HT1080 (cell line): ENCODE measurements around the gene NOC2L. TPM values are rescaled to one million over a fixed set of nuclear protein-coding genes. Genes with fewer than 3 reads are reported as not detected.
"Not testable (repeated sequence)": the region's sequence is repeated elsewhere in the genome, so short reads cannot be mapped to it uniquely, and the experiment has no call there.

Experiments used
- DNase-seq: peaks from one replicate; pipeline ENCODE4 v3.0.0-alpha.2; 2015; ENCODE audit warnings: low read depth
- total RNA-seq: library from RNA; depleted of rRNA; stranded (reverse); fragments of >200 nt; shearing (Covaris generic); gene quantifications from 2 replicates; pipeline ENCODE4 v1.2.3, GENCODE V29; 2014

Gene NOC2L
- total RNA-seq, 1 experiment from 2014 or later = 312 TPM

DNA sequence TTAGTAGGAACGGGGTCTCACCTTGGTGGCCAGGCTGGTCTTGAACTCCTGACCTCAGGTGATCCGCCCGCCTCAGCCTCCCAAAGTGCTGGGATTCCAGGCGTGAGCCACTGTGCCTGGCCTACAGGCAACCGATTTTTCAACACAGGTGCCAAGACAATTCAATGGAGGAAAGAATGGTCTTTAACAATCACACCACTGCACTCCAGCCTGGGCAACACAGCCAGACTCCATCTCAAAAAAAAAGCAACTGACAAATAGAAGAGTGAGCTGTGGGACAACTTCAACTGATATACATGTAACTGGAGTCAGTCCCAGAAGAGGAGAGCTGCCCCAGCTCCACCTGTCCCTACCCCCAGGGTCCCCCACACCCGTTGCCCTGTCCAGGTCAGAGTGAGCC lies 35.5 kb upstream of the NOC2L start:
- not testable (repeated sequence) for DNase-seq

DNA sequence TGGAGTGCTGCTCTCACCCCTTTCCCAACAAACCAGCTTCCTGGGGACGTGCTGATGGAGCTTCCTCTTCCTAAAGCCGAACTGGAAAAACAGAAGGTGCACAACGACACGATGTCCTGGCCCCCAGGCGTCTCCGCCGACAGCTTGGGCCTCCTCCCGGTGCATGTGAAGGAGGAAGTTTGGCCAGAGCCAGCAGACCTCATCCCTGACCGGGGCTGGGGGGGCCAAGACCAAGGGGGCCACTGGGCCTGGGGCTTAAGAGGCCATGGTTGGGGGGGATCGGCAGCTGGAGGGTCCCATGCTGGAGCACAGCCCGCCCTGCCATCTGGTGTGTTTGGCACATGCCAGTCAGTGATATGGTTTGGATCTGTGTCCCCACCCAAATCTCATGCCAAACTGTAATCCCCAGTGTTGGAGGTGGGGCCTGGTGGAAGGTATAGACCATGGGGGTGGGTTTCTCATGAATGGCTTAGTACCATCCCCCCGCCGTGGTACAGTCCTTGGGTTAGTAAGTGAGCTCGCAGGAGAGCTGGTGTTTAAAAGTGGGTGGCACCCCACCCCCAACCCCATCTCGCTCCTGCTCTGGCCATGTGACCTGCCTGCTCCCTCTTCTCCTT lies 34.4 kb upstream of the NOC2L start:
- no peak for DNase-seq

DNA sequence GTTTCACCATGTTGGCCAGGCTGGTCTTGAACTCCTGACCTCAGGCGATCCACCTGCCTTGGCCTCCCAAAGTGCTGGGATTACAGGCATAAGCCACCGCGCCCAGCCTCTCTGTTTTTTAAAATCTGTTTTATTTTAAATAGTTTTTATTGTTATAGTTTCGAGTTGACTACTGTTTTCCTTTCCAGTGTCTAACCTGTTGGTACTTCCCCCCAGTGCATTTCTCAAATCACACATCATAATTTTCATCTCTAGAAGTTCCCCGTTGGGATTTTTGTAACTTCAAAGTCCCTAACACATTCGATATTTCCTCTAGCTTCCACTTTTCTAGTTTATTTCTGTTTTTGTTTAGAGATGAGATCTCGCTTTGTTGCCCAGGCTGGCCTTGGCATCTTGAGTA lies 33.3 kb upstream of the NOC2L start:
- no peak for DNase-seq

DNA sequence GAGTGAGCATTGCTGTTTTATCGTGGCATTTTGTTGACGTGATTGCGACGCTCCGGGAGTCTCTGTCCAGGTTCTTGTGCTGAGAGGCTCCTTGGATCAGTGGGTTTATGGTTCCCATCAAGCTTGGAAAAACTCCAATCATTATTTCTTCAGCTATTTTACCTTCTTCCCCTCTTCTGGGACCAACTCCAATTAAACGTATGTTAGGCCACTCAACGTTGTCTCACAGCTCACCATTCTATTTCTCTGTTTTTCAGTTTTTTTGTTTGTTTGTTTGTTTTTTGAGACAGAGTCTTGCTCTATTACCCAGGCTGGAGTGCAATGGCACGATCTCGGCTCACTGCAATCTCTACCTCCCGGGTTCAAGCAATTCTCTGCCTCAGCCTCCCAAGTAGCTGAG lies 32.8 kb upstream of the NOC2L start:
- no peak for DNase-seq

DNA sequence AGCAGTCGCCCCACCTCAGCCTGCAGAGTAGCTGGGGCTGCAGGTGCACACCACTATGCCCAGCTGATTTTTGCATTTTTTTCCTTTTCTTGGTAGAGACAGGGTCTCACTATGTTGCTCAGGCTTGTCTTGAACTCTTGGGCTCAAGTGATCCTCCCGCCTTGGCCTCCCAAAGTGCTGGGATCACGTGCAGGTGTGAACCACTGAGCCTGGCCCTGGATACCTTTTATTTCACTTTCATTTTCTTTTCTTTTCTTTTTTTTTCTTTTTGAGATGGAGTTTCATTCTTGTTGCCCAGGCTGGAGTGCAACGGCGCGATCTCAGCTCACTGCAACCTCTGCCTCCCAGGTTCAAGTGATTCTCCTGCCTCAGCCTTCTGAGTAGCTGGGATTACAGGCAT lies 32.2 kb upstream of the NOC2L start:
- DNase-seq = not testable (repeated sequence)

DNA sequence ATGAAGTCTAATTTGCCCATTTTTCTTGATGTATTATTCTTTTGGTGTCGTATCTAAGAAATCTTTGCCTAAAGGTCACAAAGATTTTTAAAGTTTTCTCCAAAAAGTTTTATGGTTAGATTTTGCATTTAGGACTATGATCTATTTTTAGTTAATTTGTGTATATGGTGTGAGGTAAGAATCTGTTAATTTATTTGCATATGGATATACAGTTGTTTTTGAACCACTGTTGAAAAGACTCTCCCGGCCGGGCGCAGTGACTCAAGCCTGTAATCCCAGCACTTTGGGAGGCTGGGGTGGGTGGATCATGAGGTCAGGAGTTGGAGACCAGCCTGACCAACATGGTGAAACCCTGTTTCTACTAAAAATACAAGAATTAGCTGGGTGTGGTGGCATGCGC lies 29.0 kb upstream of the NOC2L start:
- DNase-seq = not testable (repeated sequence)

DNA sequence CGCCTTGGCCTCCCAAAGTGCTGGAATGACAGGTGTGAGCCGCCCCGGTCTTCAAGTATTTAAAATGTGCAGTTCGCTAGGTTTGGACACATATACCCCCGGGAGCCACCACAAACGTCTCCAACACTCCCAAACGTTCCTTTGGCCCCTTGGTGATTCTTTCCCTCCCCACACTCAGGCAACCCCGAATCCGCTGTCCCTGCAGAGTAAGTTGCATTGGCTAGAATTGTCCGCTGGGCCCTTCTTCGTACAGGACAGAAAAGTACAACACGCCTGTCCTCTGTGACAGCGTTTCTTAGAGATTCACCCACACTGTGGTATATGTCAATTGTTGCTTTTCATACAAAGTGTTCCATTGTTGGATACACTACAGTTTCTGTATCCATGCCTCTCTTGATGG lies 26.1 kb upstream of the NOC2L start:
- no peak for DNase-seq

DNA sequence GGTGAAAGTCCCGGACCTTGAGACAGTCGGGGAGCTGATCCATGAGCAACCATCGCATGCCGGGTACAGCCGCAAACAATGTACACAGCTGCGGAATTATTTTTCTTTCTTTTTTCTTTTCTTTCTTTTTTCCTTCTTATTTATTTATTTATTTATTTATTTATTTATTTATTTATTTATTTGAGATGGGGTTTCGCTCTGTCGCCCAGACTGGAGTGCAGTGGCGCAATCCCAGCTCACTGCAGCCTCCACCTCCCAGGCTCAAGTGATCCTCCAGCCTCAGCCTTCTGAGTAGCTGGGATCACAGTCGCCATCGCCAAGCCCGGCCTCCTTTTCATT lies 25.4 kb upstream of the NOC2L start:
- DNase-seq = no peak

DNA sequence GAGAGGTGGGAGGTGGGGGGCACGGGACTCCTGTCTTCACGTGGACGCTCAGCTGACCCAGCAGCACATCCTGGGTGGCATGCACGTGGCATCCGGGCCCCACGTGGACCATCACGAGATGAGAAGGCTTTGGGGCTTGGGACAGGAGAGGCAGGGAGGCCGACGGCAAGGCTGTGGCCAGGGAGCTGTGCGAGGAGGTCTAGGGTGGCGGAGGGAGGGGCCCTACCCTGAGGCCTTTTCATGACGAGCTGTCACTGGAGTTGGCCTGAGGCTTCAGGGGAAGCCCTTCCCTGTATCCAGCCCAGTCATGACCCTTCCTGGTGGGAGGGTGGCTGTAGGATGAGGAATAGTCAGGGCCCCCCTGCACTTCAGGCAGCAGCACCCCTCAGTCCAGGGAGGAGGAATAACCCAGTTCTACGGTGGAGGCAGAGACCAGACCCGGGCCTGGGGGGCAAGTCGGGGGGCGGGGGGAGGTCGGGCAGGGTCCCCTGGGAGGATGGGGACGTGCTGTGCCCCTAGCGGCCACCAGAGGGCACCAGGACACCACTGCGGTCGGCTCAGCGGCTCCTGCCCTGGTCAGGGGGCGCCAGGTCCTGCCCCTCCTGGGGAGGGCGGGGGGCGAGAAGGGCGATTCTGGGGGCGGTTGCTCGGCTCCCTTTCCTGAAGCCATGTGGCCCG lies 24.9 kb upstream of the NOC2L start:
- no peak for DNase-seq

DNA sequence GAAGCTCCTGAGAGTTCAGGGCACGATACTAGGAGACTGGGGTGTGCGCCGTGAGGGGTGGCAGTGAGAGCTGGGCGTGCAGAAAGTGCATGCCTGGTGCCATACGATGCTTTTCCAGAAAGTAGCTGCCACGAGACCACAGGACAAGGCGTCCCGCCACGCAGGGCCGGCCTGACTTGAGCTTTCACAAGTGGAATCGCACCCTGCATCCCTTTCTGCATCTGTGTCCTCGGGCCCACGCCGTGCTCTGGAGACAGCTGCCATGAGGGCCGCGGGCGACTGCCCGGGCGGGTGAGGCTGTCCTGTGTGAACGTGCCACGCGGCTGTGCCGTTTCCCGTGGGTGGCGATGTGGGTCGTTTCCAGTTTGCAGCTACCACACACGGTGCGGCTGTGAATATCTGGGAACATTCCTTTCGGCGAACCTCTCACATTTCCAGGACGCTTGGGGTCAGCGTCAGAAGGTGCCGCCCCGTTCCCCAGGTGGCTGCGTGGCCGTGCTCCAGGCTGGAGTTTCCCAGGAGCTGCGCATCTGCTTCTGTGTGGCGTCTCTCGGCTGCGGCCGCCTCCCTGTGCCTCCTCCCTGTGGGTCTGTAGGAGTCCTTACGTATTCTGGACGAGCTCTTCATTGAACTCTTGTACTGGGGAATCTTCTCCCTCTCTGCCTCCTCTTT lies 23.8 kb upstream of the NOC2L start:
- no peak for DNase-seq

DNA sequence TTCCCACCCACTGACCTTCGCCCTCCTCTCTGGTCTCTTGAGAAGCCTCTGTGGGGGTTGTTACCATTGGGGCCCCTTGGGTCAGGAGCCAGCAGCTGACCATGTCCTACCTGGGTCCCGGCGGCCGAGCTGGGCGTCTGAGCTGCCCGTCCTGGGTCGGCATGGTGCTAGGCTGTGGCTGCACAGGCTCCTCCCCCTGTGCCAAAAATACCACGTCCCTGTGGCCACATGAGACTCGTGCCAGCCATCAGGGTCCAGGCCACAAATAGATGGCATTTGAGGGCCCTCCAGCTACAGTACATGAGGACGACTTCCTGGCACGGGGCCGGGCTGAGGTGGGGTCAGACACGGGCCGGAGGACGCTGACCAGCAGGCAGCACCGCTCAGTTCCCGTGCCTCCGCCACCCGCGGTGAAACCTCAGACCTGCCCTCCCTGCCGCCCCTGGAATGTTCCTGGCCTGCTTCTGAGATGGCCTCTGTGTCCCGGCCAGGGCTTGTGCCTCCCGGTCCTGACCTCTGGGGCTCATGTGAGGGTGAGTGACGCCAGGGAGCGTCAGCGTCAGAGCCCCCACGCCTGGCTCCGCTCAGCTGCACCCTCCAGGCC lies 23.0 kb upstream of the NOC2L start, which contains the start of gene PERM1:
Gene PERM1, minus strand, starts transcription at position 139 of the 604 bp plus-strand sequence. CDS start 1,064 bp downstream, outside the sequence.
- DNase-seq = no peak

DNA sequence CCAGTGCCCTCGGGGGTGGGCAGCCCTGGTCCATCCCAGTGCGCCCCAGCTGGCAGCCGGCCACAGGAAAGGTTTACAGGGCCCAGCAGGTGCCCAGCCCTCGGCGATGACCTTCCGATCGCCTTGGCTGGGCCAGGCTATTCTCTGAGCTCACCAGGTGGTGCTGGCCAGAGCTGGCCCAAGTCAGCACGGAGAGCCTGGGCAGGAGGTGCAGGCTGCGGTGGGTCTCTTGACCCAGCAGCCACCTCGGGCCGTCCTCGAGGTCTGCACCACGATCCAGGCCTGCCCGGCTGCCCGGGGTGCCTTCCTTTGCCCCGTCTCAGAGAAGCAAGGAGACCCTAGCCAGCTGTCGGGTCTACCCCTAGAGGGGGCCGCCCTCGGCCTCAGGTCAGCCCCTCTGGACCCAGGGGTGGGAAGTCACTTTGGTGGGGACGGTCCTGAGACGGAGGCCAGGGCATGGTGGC lies 22.5 kb upstream of the NOC2L start:
- no peak for DNase-seq

DNA sequence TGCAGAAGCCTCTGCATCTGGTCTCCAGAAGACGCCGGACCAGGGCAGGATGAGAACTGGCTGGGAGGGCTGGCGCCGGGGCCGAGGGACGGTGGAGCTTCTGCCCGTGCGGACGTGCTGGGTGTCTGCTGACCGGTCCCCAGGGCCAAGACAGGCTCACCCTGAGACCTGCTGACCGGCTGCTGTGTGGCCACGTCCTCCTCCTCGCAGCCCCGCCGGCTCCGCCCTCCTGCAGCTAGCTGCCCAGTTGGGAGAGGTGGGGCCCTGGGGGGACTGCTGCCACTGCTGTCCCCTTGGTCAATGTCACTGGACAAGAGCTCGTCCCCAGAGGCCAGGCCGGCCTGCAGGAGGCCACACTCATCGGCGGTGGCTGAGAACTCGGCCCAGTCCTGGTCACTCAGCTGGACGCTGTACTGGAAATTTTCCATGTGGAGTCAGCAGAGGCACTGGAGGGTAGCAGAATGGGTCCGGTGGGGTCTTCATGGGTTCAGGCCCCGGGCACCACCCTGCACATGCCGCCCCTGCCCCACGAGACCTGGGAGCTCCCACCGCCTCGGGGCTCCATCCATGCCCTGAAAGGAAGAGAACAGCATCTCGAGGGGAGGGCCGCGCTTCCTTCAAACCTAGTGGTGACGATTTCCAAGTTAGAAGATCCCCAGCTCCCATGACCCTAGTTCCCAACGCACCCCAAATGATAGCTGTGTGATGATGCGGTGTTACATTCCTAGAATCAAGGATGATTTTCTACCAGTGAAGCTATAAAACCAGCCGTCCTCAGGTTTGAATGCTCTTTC lies 21.7 kb upstream of the NOC2L start:
- DNase-seq = no peak

DNA sequence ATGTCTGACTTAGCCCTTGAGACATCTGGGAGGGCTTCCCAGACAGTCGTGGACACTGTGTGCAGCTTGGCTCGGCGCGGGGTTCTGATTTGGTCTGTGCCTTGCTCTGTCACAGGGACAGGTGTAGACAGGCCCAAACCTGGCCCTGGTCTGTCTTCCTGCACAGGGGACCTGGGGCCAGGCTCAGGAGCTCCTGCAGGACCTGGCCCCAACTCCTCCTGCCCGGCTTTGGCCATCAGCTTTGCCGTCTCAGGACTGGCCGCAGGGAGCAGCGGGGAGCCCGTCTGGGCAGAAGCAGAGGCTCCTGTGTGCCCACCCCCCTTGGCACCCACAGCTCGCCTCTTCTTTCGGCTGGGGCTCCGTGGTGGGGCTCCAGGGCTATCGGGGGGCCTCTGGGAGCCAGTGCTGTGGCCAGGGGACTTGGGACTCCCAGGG lies 21.1 kb upstream of the NOC2L start:
- DNase-seq = no peak

DNA sequence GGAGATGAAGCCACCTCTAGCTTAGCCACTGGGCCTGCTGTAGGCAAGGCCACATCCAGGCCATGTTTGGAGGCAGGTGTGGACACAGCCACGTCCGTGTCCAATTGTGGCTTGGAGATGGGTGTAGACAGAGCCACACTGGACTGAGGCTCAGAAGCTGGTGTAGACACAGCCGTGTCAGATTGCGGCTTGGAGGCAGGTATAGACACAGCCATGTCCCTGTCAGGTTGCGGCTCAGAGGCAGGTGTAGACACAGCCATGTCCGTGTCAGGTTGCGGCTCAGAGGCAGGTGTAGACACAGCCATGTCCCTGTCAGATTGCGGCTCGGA lies 20.7 kb upstream of the NOC2L start:
- DNase-seq = no peak

DNA sequence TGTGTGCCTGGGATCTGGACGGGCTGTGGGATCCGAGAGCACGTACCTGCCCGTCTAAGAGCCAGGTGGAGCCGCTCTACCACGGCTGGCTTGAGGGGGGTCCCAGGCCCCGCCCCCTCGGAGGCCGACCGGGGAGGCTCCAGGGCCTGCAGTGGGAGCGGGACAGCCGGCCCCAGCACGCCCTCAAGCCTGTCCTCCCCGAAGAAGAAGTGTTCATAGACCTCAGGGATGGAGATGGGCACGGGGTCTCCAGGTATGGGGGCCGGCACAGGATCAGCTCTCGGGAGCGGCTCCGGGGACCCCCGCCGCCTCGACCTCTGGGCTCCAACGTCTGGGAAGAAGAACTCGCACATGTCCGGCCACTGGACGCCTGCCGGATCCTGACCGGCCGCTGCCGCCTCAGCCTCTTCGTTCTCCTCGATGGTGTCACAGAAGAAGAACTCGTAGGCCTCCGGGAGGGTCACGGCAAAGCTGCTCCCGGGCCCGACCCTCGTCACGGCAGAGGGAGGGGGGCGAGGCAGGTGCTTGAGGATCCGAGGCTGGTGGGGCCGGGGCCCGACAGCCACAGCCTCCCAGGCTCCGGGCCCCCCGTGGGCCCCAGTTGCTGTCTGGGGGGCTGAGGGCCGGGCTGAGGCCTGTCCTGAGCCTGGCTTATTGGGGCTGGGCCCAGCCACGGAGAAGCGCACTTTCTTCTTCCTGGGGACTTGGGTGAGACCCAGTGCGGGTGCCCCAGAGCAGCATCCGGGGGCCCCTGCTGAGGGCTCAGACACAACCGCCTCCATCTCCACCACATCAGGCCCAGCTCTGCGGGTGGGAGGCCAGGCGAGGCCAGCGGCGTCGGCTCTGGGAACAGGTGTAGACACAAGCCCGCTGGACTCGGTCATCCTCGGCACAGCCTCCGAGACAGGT lies 20.0 kb upstream of the NOC2L start:
- no peak for DNase-seq

DNA sequence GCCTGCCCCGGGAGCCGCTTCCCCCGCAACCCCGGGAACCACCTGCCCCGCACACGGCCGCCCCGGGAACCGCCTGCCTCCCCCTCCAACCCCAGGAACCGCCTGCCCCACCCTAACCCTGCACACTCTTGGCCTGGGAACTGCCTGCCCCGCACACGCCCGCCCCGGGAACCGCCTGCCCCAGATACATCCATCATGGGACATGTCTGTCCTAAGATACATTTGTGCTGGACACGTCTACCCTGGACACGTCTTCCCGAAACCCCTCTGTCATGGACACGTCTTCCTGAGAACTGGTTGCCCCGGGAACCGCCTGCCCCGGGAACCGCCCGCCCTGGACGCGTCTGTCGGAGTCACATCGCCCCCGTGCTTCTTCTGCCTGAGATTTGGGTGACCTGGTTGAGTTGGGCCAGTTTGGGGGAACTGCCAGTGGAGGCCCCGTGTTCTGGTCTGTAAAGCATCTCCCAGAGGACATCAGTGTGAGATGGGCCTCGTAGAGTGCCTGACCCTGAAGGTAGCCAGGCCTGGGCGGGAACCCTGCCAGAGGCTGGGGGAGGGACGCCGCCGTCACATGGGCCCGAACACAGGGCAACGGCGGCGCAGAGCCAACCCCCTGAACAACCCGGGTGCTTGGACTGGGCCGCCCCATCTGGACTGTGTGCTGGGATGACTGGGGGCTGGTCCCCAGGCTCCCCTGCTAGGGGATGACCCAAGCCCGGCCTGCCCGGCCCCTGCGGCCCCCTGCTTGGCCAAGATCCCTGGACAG lies 19.2 kb upstream of the NOC2L start:
- no peak for DNase-seq

DNA sequence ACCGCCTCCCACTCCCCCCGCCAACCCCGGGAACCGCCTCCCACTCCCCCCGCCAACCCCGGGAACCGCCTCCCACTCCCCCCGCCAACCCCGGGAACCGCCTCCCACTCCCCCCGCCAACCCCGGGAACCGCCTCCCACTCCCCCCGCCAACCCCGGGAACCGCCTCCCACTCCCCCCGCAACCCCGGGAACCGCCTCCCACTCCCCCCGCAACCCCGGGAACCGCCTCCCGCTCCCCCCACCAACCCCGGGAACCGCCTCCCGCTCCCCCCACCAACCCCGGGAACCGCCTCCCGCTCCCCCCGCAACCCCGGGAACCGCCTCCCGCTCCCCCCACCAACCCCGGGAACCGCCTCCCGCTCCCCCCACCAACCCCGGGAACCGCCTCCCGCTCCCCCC lies 17.7 kb upstream of the NOC2L start:
- not testable (repeated sequence) for DNase-seq

DNA sequence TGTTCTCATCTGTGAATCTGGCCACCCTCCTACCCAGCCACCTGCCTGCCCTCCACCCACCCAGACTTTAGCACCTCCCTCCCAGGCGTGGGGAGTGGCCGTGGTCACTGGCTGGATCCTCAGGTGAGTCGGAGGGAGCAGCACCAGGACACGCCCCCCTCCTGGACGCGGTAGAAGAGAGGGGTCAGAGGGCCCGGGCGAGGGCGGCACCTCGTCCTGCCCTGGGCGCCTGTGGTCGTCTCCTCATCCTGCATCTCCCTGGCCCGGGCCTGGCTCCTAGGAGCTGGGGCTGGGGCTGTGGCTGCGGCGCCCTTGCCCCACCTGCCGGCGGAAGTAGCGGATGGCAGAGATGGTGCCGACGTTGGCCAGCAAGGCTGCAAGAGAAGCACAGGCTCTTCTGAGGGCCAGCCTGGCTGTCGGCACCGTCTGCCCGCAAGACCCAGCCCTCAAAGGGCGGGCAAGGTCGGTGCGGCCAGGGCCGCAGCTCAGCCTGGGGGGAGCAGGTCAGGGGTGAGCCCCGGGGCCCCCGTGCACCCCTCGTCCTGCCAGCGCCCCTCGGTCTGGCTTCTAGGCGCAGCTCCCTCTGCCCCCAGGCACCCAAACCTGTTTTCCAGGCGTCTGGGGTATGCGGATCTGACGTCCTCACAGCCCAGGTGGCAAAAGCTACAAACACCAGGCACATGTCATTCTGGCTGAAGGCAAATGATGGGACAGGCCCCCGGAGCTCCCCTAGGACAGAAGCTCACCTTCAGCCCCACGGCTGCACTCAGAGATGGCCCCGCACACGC lies 17.0 kb upstream of the NOC2L start:
- DNase-seq = peak; percentile 83
